Natural killer cell (primary cell): ENCODE measurements around the gene SEBOX. TPM values are rescaled to one million over a fixed set of nuclear protein-coding genes. Genes with fewer than 3 reads are reported as not detected.
A peak's percentile ranks its signal among the peaks of the same experiment; 100 is the strongest.

Experiments used
- ATAC-seq, 3 donors: fragments of 150-1000 bp in 2 of 3; fragments of 200-7000 bp in 1 of 3; cut with Tn5 transposase; 1 replicate in 1 of 3; 2 replicates in 2 of 3; pipeline ENCODE4 v1.10.0; 2021; ENCODE audit warnings: mild to moderate bottlenecking in 2 of 3, moderate library complexity in 2 of 3
- DNase-seq, 2 donors: peaks; one replicate each; pipeline versions ENCODE4 v3.0.0 to v3.0.0-alpha.2; 2013 to 2021; ENCODE audit warnings: mixed read lengths in 1 of 2
- H3K27ac ChIP-seq: one replicate; pipeline ENCODE4 v1.5.1; 2013; ENCODE audit warnings: mild to moderate bottlenecking, low read length
- H3K27me3 ChIP-seq: one replicate; pipeline ENCODE4 v1.6.1; 2013; ENCODE audit warnings: low read length; ENCODE audit not compliant: control insufficient read depth, insufficient read depth
- H3K36me3 ChIP-seq: one replicate; pipeline ENCODE4 v1.6.1; 2013; ENCODE audit warnings: low read length; ENCODE audit not compliant: control insufficient read depth, insufficient read depth
- H3K4me1 ChIP-seq: one replicate; pipeline ENCODE4 v1.6.1; 2013; ENCODE audit warnings: low read length; ENCODE audit not compliant: control insufficient read depth, insufficient read depth
- H3K4me3 ChIP-seq: one replicate; pipeline ENCODE4 v1.5.1; 2013; ENCODE audit warnings: low read length
- H3K9me3 ChIP-seq: one replicate; pipeline ENCODE4 v1.6.1; 2013; ENCODE audit warnings: low read length; ENCODE audit not compliant: control insufficient read depth, insufficient read depth
- H3K27ac Mint-ChIP-seq, 2 donors: one replicate each; pipeline ENCODE4 v1.8.0; 2022; ENCODE audit warnings: mild to moderate bottlenecking in 2 of 2, mixed read lengths in 2 of 2, moderate library complexity in 1 of 2
- H3K27me3 Mint-ChIP-seq, 2 donors: one replicate each; pipeline ENCODE4 v1.8.0; 2022; ENCODE audit warnings: low read depth in 2 of 2, mixed read lengths in 2 of 2
- H3K36me3 Mint-ChIP-seq: one replicate; pipeline ENCODE4 v1.8.0; 2022; ENCODE audit warnings: mixed read lengths
- H3K4me1 Mint-ChIP-seq, 2 donors: one replicate each; pipeline ENCODE4 v1.8.0; 2022; ENCODE audit warnings: mixed read lengths in 2 of 2
- H3K4me3 Mint-ChIP-seq: one replicate; pipeline ENCODE4 v1.8.0; 2022; ENCODE audit warnings: mild to moderate bottlenecking, moderate library complexity, mixed read lengths
- H3K9me3 Mint-ChIP-seq, 2 donors: one replicate each; pipeline ENCODE4 v1.8.0; 2022; ENCODE audit warnings: mixed read lengths in 2 of 2
- CTCF ChIP-seq: fragments of 200-600 bp; IDR thresholded peaks from one replicate; pipeline ENCODE4 v1.8.0; 2022; ENCODE audit warnings: antibody characterized with exemption
- WGBS: methylation state at CpG from one replicate; pipeline ENCODE4 v1.1.7; 2013; ENCODE audit warnings: missing lambda C conversion rate; ENCODE audit not compliant: insufficient coverage; 5-methylcytosine and 5-hydroxymethylcytosine counted together
- intact Hi-C: fragments of 100-400 bp; cut with micrococcal nuclease; formaldehyde crosslinking; loops from one replicate; pipeline ENCODE4 v1.14.2; 2022
- total RNA-seq, 4 donors: library from RNA; stranded (reverse); fragments of 120-200 nt in 1 of 4; gene quantifications; one replicate each; pipeline versions ENCODE4 v1.2.3 to v1.2.4, GENCODE V29; 2013 to 2022

The SEBOX gene
- total RNA-seq, 3 donors from 2014 or later (not counting 1 experiment from before 2014, with no cell fraction given): not detected

- H3K36me3 Mint-ChIP-seq: peaks cover 16% of the 10 kb centered on the region
- no peak overlapping the region for H3K27ac ChIP-seq
- H3K9me3 ChIP-seq: no peaks in the 10 kb centered on the region
- ATAC-seq (no peak), DNase-seq (no peak)
- intact Hi-C loops: no loop called here
- H3K4me3 Mint-ChIP-seq: no peak overlapping the region
- no peak overlapping the region for H3K4me3 ChIP-seq
- peaks cover 0 to 6% of the 10 kb centered on the region in 2 donors for H3K27me3 Mint-ChIP-seq
- TF ChIP-seq CTCF: no peak
- H3K27ac Mint-ChIP-seq: no peak overlapping the region
- peaks cover 7 to 34% of the 10 kb centered on the region in 2 donors for H3K4me1 Mint-ChIP-seq
- no peaks in the 10 kb centered on the region for H3K9me3 Mint-ChIP-seq
- H3K27me3 ChIP-seq: no peaks in the 10 kb centered on the region
- peaks cover 26% of the 10 kb centered on the region for H3K36me3 ChIP-seq
- H3K4me1 ChIP-seq: peaks cover 23% of the 10 kb centered on the region
Measured at GRCh38 chr17:28386391-28386790, 21.4 kb upstream of the SEBOX start.

GRCh38 chr17:28385406-28385805 is 20.4 kb upstream of the SEBOX start:
- H3K4me3 Mint-ChIP-seq: peak overlapping the region; percentile 83
- Histone ChIP-seq H3K27me3 (no peaks in the 10 kb centered on the region), H3K9me3 (no peaks in the 10 kb centered on the region), H3K36me3 (peaks cover 18% of the 10 kb centered on the region), H3K27ac (no peak overlapping the region), H3K4me3 (peak overlapping the region; percentile 58), H3K4me1 (peaks cover 24% of the 10 kb centered on the region)
- peaks cover 7 to 39% of the 10 kb centered on the region in 2 donors for H3K4me1 Mint-ChIP-seq
- no peak for TF ChIP-seq CTCF
- intact Hi-C loops: no loop called here
- H3K27me3 Mint-ChIP-seq: peaks cover 0 to 8% of the 10 kb centered on the region in 2 donors
- H3K27ac Mint-ChIP-seq: peak overlapping the region in 1 of 2 donors; percentile 73
- ATAC-seq (peak in 1 of 3 donors; percentile 24), DNase-seq (peak in 1 of 2 donors; percentile 18)
- H3K9me3 Mint-ChIP-seq: no peaks in the 10 kb centered on the region
- WGBS: 61% methylated on average over 8 of the region's 8 CpGs
- H3K36me3 Mint-ChIP-seq: peaks cover 7% of the 10 kb centered on the region

GRCh38 chr17:28385037-28385400 is 20.0 kb upstream of the SEBOX start:
- H3K4me1 Mint-ChIP-seq: peaks cover 7 to 39% of the 10 kb centered on the region in 2 donors
- peak overlapping the region in 1 of 2 donors; percentile 73 for H3K27ac Mint-ChIP-seq
- intact Hi-C loops: no loop called here
- Histone ChIP-seq H3K4me1 (peaks cover 24% of the 10 kb centered on the region), H3K27ac (no peak overlapping the region), H3K4me3 (peak overlapping the region; percentile 58), H3K27me3 (no peaks in the 10 kb centered on the region), H3K36me3 (peaks cover 15% of the 10 kb centered on the region), H3K9me3 (no peaks in the 10 kb centered on the region)
- peak in 2 of 3 donors; percentile 14 to 23 for ATAC-seq
- peaks cover 0 to 8% of the 10 kb centered on the region in 2 donors for H3K27me3 Mint-ChIP-seq
- DNase-seq: peak in 1 of 2 donors; percentile 16
- H3K9me3 Mint-ChIP-seq: no peaks in the 10 kb centered on the region
- peak overlapping the region; percentile 83 for H3K4me3 Mint-ChIP-seq
- TF ChIP-seq CTCF: no peak
- 8% methylated on average over 29 of the region's 29 CpGs for WGBS
- peaks cover 3% of the 10 kb centered on the region for H3K36me3 Mint-ChIP-seq
